Loucy (cell line): ENCODE results near the gene RXRA.

Experiments used
- H2AFZ ChIP-seq: fragments of 200-600 bp; sonication (generic); 2 replicates; pipeline ENCODE4 v1.6.0; 2016; ENCODE audit warnings: antibody characterized with exemption, mild to moderate bottlenecking, low read length, moderate library complexity
- H3F3A ChIP-seq: fragments of 200-600 bp; 2 replicates; pipeline ENCODE4 v1.6.0; 2016; ENCODE audit warnings: antibody characterized with exemption, low read depth, mild to moderate bottlenecking
- H3K27me3 ChIP-seq: fragments of 200-600 bp; sonication (generic); 2 replicates; pipeline ENCODE4 v1.6.1; 2014; ENCODE audit warnings: low read length, mild to moderate bottlenecking; ENCODE audit not compliant: insufficient read depth, poor library complexity, severe bottlenecking
- H3K36me3 ChIP-seq: fragments of 200-600 bp; sonication (generic); 2 replicates; pipeline ENCODE4 v1.6.1; 2016; ENCODE audit warnings: low read length; ENCODE audit not compliant: insufficient read depth
- H3K4me1 ChIP-seq: fragments of 200-600 bp; sonication (generic); 2 replicates; pipeline ENCODE4 v1.5.1; 2014; ENCODE audit warnings: low read length, mild to moderate bottlenecking; ENCODE audit not compliant: insufficient read depth, poor library complexity, severe bottlenecking
- H3K4me2 ChIP-seq: fragments of 200-600 bp; sonication (generic); 2 replicates; pipeline ENCODE4 v1.6.0; 2014; ENCODE audit warnings: antibody characterized with exemption, low read length, low read depth, mild to moderate bottlenecking; ENCODE audit not compliant: poor library complexity, severe bottlenecking
- H3K4me3 ChIP-seq: fragments of 200-600 bp; sonication (generic); 2 replicates; pipeline ENCODE4 v1.5.1; 2014; ENCODE audit warnings: low read length, mild to moderate bottlenecking, mixed read lengths; ENCODE audit not compliant: poor library complexity, severe bottlenecking
- H3K79me2 ChIP-seq: fragments of 200-600 bp; sonication (generic); 2 replicates; pipeline ENCODE4 v1.6.1; 2014; ENCODE audit warnings: low read length; ENCODE audit not compliant: insufficient read depth
- H3K9ac ChIP-seq: fragments of 200-600 bp; sonication (generic); 2 replicates; pipeline ENCODE4 v1.6.0; 2014; ENCODE audit warnings: mild to moderate bottlenecking, low read depth, low read length, moderate library complexity; ENCODE audit not compliant: poor library complexity, severe bottlenecking
- H3K9me2 ChIP-seq: fragments of 200-600 bp; sonication (generic); replicated peaks from 2 replicates; pipeline ENCODE4 v1.6.1; 2016; ENCODE audit warnings: low read depth, low read length, mixed read lengths
- H3K9me3 ChIP-seq: fragments of 200-600 bp; sonication (generic); 2 replicates; pipeline ENCODE4 v1.6.1; 2014; ENCODE audit warnings: mild to moderate bottlenecking, antibody characterized with exemption, low read length, low read depth; ENCODE audit not compliant: insufficient read depth
- H4K20me1 ChIP-seq: fragments of 200-600 bp; sonication (generic); 2 replicates; pipeline ENCODE4 v1.6.0; 2014; ENCODE audit warnings: antibody characterized with exemption, low read length, mild to moderate bottlenecking; ENCODE audit not compliant: insufficient read depth, poor library complexity, severe bottlenecking
- CTCF ChIP-seq: fragments of 200-600 bp; sonication (generic); conservative IDR thresholded peaks from 2 replicates; pipeline ENCODE4 v1.5.1; 2014; ENCODE audit warnings: mild to moderate bottlenecking, antibody characterized with exemption, low read length
- EZH2phosphoT487 ChIP-seq: fragments of 200-600 bp; IDR thresholded peaks from 2 replicates; pipeline ENCODE4 v1.6.1; 2018; ENCODE audit warnings: antibody characterized with exemption, mild to moderate bottlenecking, moderate library complexity, borderline replicate concordance

Gene RXRA

GRCh38 chr9:134483361-134484184 is 157.3 kb downstream of the RXRA start:
- Histone ChIP-seq H3K4me3 (no peak overlapping the region), H4K20me1 (no peaks in the 10 kb centered on the region), H3F3A (no peaks in the 10 kb centered on the region), H3K4me1 (peaks cover 39% of the 10 kb centered on the region), H3K9me3 (no peaks in the 10 kb centered on the region), H3K36me3 (no peaks in the 10 kb centered on the region), H3K9me2 (no peaks in the 10 kb centered on the region), H2AFZ (no peak overlapping the region), H3K27me3 (no peaks in the 10 kb centered on the region), H3K9ac (peak overlapping the region; percentile 65), H3K4me2 (no peak overlapping the region), H3K79me2 (no peaks in the 10 kb centered on the region)
- no peak for TF ChIP-seq EZH2phosphoT487
- TF ChIP-seq CTCF: no peak

GRCh38 chr9:134484479-134484878 is 158.2 kb downstream of the RXRA start:
- no peak for TF ChIP-seq CTCF
- no peak for TF ChIP-seq EZH2phosphoT487
- Histone ChIP-seq H3K27me3 (no peaks in the 10 kb centered on the region), H4K20me1 (no peaks in the 10 kb centered on the region), H3K4me3 (no peak overlapping the region), H3K4me1 (peaks cover 39% of the 10 kb centered on the region), H3K4me2 (peak overlapping the region; percentile 13), H3K36me3 (no peaks in the 10 kb centered on the region), H3K9me2 (no peaks in the 10 kb centered on the region), H3K9me3 (no peaks in the 10 kb centered on the region), H2AFZ (no peak overlapping the region), H3K9ac (peak overlapping the region; percentile 65), H3K79me2 (no peaks in the 10 kb centered on the region), H3F3A (no peaks in the 10 kb centered on the region)

GRCh38 chr9:134485653-134486052 is 159.4 kb downstream of the RXRA start:
- no peak overlapping the region for H3K4me2 ChIP-seq

More at GRCh38 chr9:134485653-134486052, 159.4 kb downstream of the RXRA start:
- Histone ChIP-seq H3K4me3 (no peak overlapping the region), H3K9ac (peak overlapping the region; percentile 65), H3K4me1 (peaks cover 39% of the 10 kb centered on the region), H3F3A (no peaks in the 10 kb centered on the region), H3K27me3 (no peaks in the 10 kb centered on the region), H3K36me3 (no peaks in the 10 kb centered on the region), H3K79me2 (no peaks in the 10 kb centered on the region), H4K20me1 (no peaks in the 10 kb centered on the region), H3K9me2 (no peaks in the 10 kb centered on the region), H2AFZ (no peak overlapping the region), H3K9me3 (no peaks in the 10 kb centered on the region)
- TF ChIP-seq EZH2phosphoT487: no peak
- TF ChIP-seq CTCF: no peak
